HG02884 (cell line): ENCODE data around the gene RFPL4AL1.

Experiments used
- ATAC-seq: cut with Tn5 transposase; IDR thresholded peaks from one replicate; pipeline ENCODE4 v1.9.1; 2021; ENCODE audit warnings: mild to moderate bottlenecking, moderate library complexity; ENCODE audit not compliant: unreplicated experiment

RFPL4AL1 gene

DNA sequence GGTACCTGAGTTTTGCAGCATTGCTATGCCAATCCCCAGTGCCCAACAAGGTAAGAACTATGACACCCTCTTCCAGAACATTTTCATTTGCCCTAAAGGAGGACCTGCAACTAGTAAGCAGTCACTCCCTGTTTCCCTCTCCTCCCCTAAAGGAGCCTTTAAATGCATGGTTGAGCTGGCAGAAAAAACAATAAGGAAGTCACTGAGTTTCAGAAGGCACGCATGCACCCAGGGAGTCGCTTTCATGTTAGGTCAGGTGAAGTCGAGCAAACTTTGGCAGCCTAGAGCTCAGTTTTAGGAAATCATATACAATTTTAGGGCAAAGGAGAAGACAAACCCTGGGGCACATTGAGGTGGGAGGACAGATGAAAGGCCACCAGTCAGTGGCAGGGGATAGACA is 51.1 kb downstream of the RFPL4AL1 start:
- ATAC-seq: no peak
